Panc1 (cell line): ENCODE measurements around the gene FHIT. TPM values are rescaled to one million over a fixed set of nuclear protein-coding genes. Genes with fewer than 3 reads are reported as not detected.

Experiments used
- ATAC-seq: fragments of 200-7000 bp; cut with Tn5 transposase; 2 replicates; pipeline ENCODE4 v1.9.1; 2020; ENCODE audit warnings: mild to moderate bottlenecking, moderate library complexity
- BruUV-seq: library from RNA; stranded (reverse); fragments of 400-500 nt; replicated peaks from 2 replicates; lab custom pipeline; 2021; lab: Mats Ljungman, UMichigan
- CTCF ChIA-PET: fragments of 300-600 bp; sonication (Branson Sonifier 250); formaldehyde crosslinking; loops from one replicate; lab custom pipeline; 2022; ENCODE audit warnings: antibody characterized with exemption; lab: Charles Lee
- POLR2A ChIA-PET: fragments of 300-600 bp; sonication (Branson Sonifier 250); formaldehyde crosslinking; loops from one replicate; lab custom pipeline; 2022; ENCODE audit warnings: antibody characterized with exemption; lab: Charles Lee
- DNase-seq: peaks from one replicate; pipeline ENCODE4 v3.0.0-alpha.2; 2010; ENCODE audit warnings: low read depth, low spot score
- H3K27ac ChIP-seq: 2 replicates; pipeline ENCODE4 v1.5.1; 2011; ENCODE audit warnings: mild to moderate bottlenecking, low read length, inconsistent platforms
- H3K27me3 ChIP-seq: fragments of 200-500 bp; sonication (Bioruptor generic); 2 replicates; pipeline ENCODE4 v1.6.0; 2014; ENCODE audit warnings: low read length, inconsistent platforms; ENCODE audit not compliant: control insufficient read depth, insufficient read depth
- H3K36me3 ChIP-seq: fragments of 200-500 bp; sonication (Bioruptor generic); 2 replicates; pipeline ENCODE4 v1.5.1; 2014; ENCODE audit warnings: inconsistent platforms, mild to moderate bottlenecking, low read length, moderate library complexity; ENCODE audit not compliant: control insufficient read depth, insufficient read depth
- H3K4me1 ChIP-seq: 2 replicates; pipeline ENCODE4 v1.5.1; 2011; ENCODE audit warnings: inconsistent platforms, mild to moderate bottlenecking, low read length, moderate library complexity; ENCODE audit not compliant: control insufficient read depth, insufficient read depth
- H3K4me3 ChIP-seq, 2 experiments: 2 replicates each; pipeline ENCODE4 v1.5.1; 2011 to 2012; ENCODE audit warnings: low read depth in 2 of 2, low read length in 2 of 2, mild to moderate bottlenecking in 2 of 2, inconsistent platforms in 1 of 2, moderate library complexity in 1 of 2
- H3K9me3 ChIP-seq: fragments of 200-500 bp; sonication (Bioruptor generic); 2 replicates; pipeline ENCODE4 v1.5.1; 2014; ENCODE audit warnings: low read depth, mild to moderate bottlenecking, inconsistent platforms, low read length, moderate library complexity; ENCODE audit not compliant: control insufficient read depth, insufficient read depth
- CTCF ChIP-seq: fragments of 450-650 bp; IDR thresholded peaks from 2 replicates; pipeline ENCODE4 v1.5.1; 2017; ENCODE audit warnings: mild to moderate bottlenecking
- POLR2AphosphoS5 ChIP-seq: IDR thresholded peaks from 2 replicates; pipeline ENCODE4 v1.6.1; 2012; ENCODE audit warnings: mild to moderate bottlenecking, low read depth, low read length, moderate library complexity
- REST ChIP-seq, 2 experiments: IDR thresholded peaks; 2 replicates each; pipeline ENCODE4 v1.6.1; 2011 to 2012; ENCODE audit warnings: low read depth in 2 of 2, control low read depth in 1 of 2, low read length in 1 of 2, mild to moderate bottlenecking in 1 of 2, moderate library complexity in 1 of 2; ENCODE audit not compliant: insufficient read depth in 1 of 2
- SIN3A ChIP-seq: IDR thresholded peaks from 2 replicates; pipeline ENCODE4 v1.6.1; 2012; ENCODE audit warnings: low read depth, mild to moderate bottlenecking, low read length, moderate library complexity, borderline replicate concordance; ENCODE audit not compliant: insufficient read depth
- TCF7L2 ChIP-seq: IDR thresholded peaks from 2 replicates; pipeline ENCODE4 v1.6.1; 2011; ENCODE audit warnings: mild to moderate bottlenecking, low read depth, low read length, inconsistent platforms
- in situ Hi-C: cut with HindIII; loops from 2 replicates; pipeline ENCODE4 v1.10.0; 2016; ENCODE audit warnings: low sequenced_read_pairs, low pct_unique_long_range_greater_than_20kb
- intact Hi-C: fragments of 100-400 bp; cut with micrococcal nuclease; formaldehyde crosslinking; loops from one replicate; pipeline ENCODE4 v1.10.0; 2022; ENCODE audit not compliant: unreplicated experiment
- total RNA-seq: library from RNA; stranded (reverse); gene quantifications from one replicate; pipeline ENCODE4 v1.2.1, GENCODE V29; 2021; ENCODE audit not compliant: unreplicated experiment

FHIT gene
- total RNA-seq, 1 experiment from 2014 or later = 2.2 TPM

- DNase-seq (no peak), ATAC-seq (no peak)
- H3K9me3 ChIP-seq = no peaks in the 10 kb centered on the region
- H3K27ac ChIP-seq = no peak overlapping the region
- intact Hi-C loops (no loop called here), in situ Hi-C loops (no loop called here)
- no peaks in the 10 kb centered on the region for H3K27me3 ChIP-seq
- ChIA-PET CTCF (no interaction called here), POLR2A (no interaction called here)
- H3K4me1 ChIP-seq = no peaks in the 10 kb centered on the region
- BruUV-seq = no TSS peak
- H3K36me3 ChIP-seq = no peaks in the 10 kb centered on the region
- H3K4me3 ChIP-seq = no peak overlapping the region
- no peak for TF ChIP-seq REST (IDR thresholded peaks at IDR 0.05; ENCODE audit: insufficient read depth in 1 of 2, low read depth in 2 of 2, low read length in 1 of 2)
- TF ChIP-seq TCF7L2 = no peak
- no peak for TF ChIP-seq SIN3A
- no peak for TF ChIP-seq POLR2AphosphoS5
- TF ChIP-seq CTCF = no peak
Measured at GRCh38 chr3:59737241-59737640, 1514.0 kb downstream of the FHIT start.

GRCh38 chr3:59734061-59734460 is 1517.2 kb downstream of the FHIT start:
- H3K4me3 ChIP-seq = no peak overlapping the region
- H3K27ac ChIP-seq = no peak overlapping the region
- no peaks in the 10 kb centered on the region for H3K36me3 ChIP-seq
- BruUV-seq = no TSS peak
- intact Hi-C loops = no loop called here
- H3K9me3 ChIP-seq = no peaks in the 10 kb centered on the region
- ATAC-seq = no peak
- DNase-seq = no peak
- ChIA-PET CTCF (no interaction called here), POLR2A (no interaction called here)
- H3K27me3 ChIP-seq = no peaks in the 10 kb centered on the region
- in situ Hi-C loops = no loop called here
- TF ChIP-seq TCF7L2 (no peak), REST (IDR thresholded peaks at IDR 0.05; ENCODE audit: insufficient read depth in 1 of 2, low read depth in 2 of 2, low read length in 1 of 2) (no peak), CTCF (no peak), POLR2AphosphoS5 (no peak), SIN3A (no peak)
- no peaks in the 10 kb centered on the region for H3K4me1 ChIP-seq
